IMR-90 (cell line): ENCODE measurements around the gene MAPKAP1. TPM values are rescaled to one million over a fixed set of nuclear protein-coding genes. Genes with fewer than 3 reads are reported as not detected.

Experiments
- ATAC-seq: fragments of 200-7000 bp; cut with Tn5 transposase; 2 replicates; pipeline ENCODE4 v1.9.1; 2020; ENCODE audit warnings: low read depth, mild to moderate bottlenecking, moderate library complexity
- BruUV-seq: library from RNA; stranded (reverse); fragments of 400-500 nt; replicated peaks from 2 replicates; lab custom pipeline; 2021; lab: Mats Ljungman, UMichigan
- CTCF ChIA-PET: fragments of 300-600 bp; formaldehyde crosslinking; extraction: SDS; loops from one replicate; lab custom pipeline; 2021; ENCODE audit warnings: antibody characterized with exemption; lab: Yijun Ruan, JAX
- POLR2A ChIA-PET: fragments of 300-600 bp; sonication (Branson Sonifier 250); formaldehyde crosslinking; loops from one replicate; lab custom pipeline; 2022; ENCODE audit warnings: antibody characterized with exemption; ENCODE audit not compliant: unreplicated experiment; lab: Charles Lee
- DNase-seq: peaks from one replicate; pipeline ENCODE4 v3.0.0; 2013
- H2AFZ ChIP-seq: replicated peaks from 2 replicates; pipeline ENCODE3; 2013; ENCODE audit warnings: low read length, mild to moderate bottlenecking; ENCODE audit not compliant: poor library complexity
- H2AK5ac ChIP-seq: 2 replicates; pipeline ENCODE4 v1.6.1; 2013; ENCODE audit warnings: low read depth, low read length, inconsistent platforms
- H2AK9ac ChIP-seq: replicated peaks from 2 replicates; pipeline ENCODE3; 2013; ENCODE audit warnings: mild to moderate bottlenecking, low read depth, low read length, moderate library complexity; ENCODE audit not compliant: poor library complexity
- H2BK120ac ChIP-seq: 2 replicates; pipeline ENCODE4 v1.6.1; 2013; ENCODE audit warnings: low read depth, low read length, inconsistent platforms
- H2BK15ac ChIP-seq: 3 replicates; pipeline ENCODE4 v1.6.1; 2013; ENCODE audit warnings: low read depth, low read length, inconsistent platforms
- H2BK20ac ChIP-seq: 2 replicates; pipeline ENCODE4 v1.6.1; 2013; ENCODE audit warnings: low read depth, mild to moderate bottlenecking, inconsistent platforms, low read length, moderate library complexity
- H2BK5ac ChIP-seq: 2 replicates; pipeline ENCODE4 v1.6.1; 2013; ENCODE audit warnings: mild to moderate bottlenecking, low read depth, low read length, inconsistent platforms; ENCODE audit not compliant: poor library complexity, severe bottlenecking
- H3K14ac ChIP-seq: replicated peaks from 2 replicates; pipeline ENCODE4 v1.6.1; 2013; ENCODE audit warnings: low read depth, low read length, inconsistent platforms
- H3K18ac ChIP-seq: 2 replicates; pipeline ENCODE4 v1.6.1; 2013; ENCODE audit warnings: low read depth, low read length, control low read depth
- H3K23ac ChIP-seq: 2 replicates; pipeline ENCODE4 v1.6.1; 2013; ENCODE audit warnings: low read depth, low read length, inconsistent platforms
- H3K27ac ChIP-seq: 2 replicates; pipeline ENCODE4 v1.5.1; 2013; ENCODE audit warnings: mild to moderate bottlenecking, control low read depth, low read length; ENCODE audit not compliant: insufficient read depth
- H3K27me3 ChIP-seq: 2 replicates; pipeline ENCODE4 v1.6.1; 2013; ENCODE audit warnings: low read length; ENCODE audit not compliant: control insufficient read depth, insufficient read depth
- H3K36me3 ChIP-seq: 2 replicates; pipeline ENCODE4 v1.6.1; 2013; ENCODE audit warnings: low read length, mixed read lengths; ENCODE audit not compliant: control insufficient read depth, insufficient read depth
- H3K4ac ChIP-seq: 2 replicates; pipeline ENCODE4 v1.6.1; 2013; ENCODE audit warnings: low read depth, low read length, inconsistent platforms
- H3K4me1 ChIP-seq: 2 replicates; pipeline ENCODE4 v1.6.1; 2013; ENCODE audit warnings: low read length, mixed read lengths; ENCODE audit not compliant: control insufficient read depth, insufficient read depth
- H3K4me2 ChIP-seq: 2 replicates; pipeline ENCODE4 v1.6.1; 2013; ENCODE audit warnings: low read depth, mild to moderate bottlenecking, control low read depth, low read length, moderate library complexity
- H3K4me3 ChIP-seq: 2 replicates; pipeline ENCODE4 v1.5.1; 2013; ENCODE audit warnings: low read depth, mild to moderate bottlenecking, control low read depth, low read length, moderate library complexity; ENCODE audit not compliant: insufficient read depth
- H3K56ac ChIP-seq: 2 replicates; pipeline ENCODE4 v1.6.1; 2013; ENCODE audit warnings: low read length, inconsistent platforms; ENCODE audit not compliant: insufficient read depth; ENCODE audit errors: extremely low read depth
- H3K79me1 ChIP-seq, 2 experiments: 2 replicates each; pipeline ENCODE4 v1.6.1; 2013; ENCODE audit warnings: low read length in 2 of 2, inconsistent platforms in 1 of 2, low read depth in 1 of 2
- H3K9ac ChIP-seq: 2 replicates; pipeline ENCODE4 v1.6.1; 2013; ENCODE audit warnings: low read depth, low read length, control low read depth
- H3K9me1 ChIP-seq: 2 replicates; pipeline ENCODE4 v1.6.1; 2013; ENCODE audit warnings: low read length, inconsistent platforms; ENCODE audit not compliant: insufficient read depth
- H3K9me3 ChIP-seq: 2 replicates; pipeline ENCODE4 v1.6.1; 2013; ENCODE audit warnings: low read length; ENCODE audit not compliant: control insufficient read depth, insufficient read depth
- H4K20me1 ChIP-seq: 2 replicates; pipeline ENCODE4 v1.6.1; 2013; ENCODE audit warnings: low read length, inconsistent platforms; ENCODE audit not compliant: insufficient read depth
- H4K5ac ChIP-seq: 2 replicates; pipeline ENCODE4 v1.6.1; 2013; ENCODE audit warnings: mild to moderate bottlenecking, low read depth, low read length, control low read depth
- H4K8ac ChIP-seq, 2 experiments: 2 replicates each; pipeline ENCODE4 v1.6.1; 2013; ENCODE audit warnings: low read depth in 2 of 2, low read length in 2 of 2, control low read depth in 1 of 2, inconsistent platforms in 1 of 2
- H4K91ac ChIP-seq: 2 replicates; pipeline ENCODE4 v1.6.1; 2013; ENCODE audit warnings: low read depth, low read length, inconsistent platforms; ENCODE audit not compliant: insufficient read depth
- BHLHE40 ChIP-seq: fragments of 150-350 bp; IDR thresholded peaks from 2 replicates; pipeline ENCODE4 v1.6.1; 2016; ENCODE audit warnings: mild to moderate bottlenecking, low read depth, low read length
- CHD1 ChIP-seq: IDR thresholded peaks from 2 replicates; pipeline ENCODE4 v1.6.1; 2012; ENCODE audit warnings: low read depth, low read length, improper control_type of control experiment
- MXI1 ChIP-seq: IDR thresholded peaks from 2 replicates; pipeline ENCODE4 v1.6.1; 2012; ENCODE audit warnings: low read depth, mild to moderate bottlenecking, low read length, moderate library complexity, borderline replicate concordance
- RAD21 ChIP-seq: IDR thresholded peaks from 2 replicates; pipeline ENCODE4 v1.6.1; 2012; ENCODE audit warnings: low read length, improper control_type of control experiment
- RCOR1 ChIP-seq: IDR thresholded peaks from 2 replicates; pipeline ENCODE4 v1.6.1; 2012; ENCODE audit warnings: mild to moderate bottlenecking, low read length, improper control_type of control experiment; ENCODE audit not compliant: insufficient replicate concordance
- WGBS, 2 experiments: methylation state at CpG; one replicate each; pipeline versions ENCODE4 v1.1.5 to v1.1.7; 2013; ENCODE audit warnings: missing lambda C conversion rate in 2 of 2; ENCODE audit not compliant: insufficient read length in 1 of 2; ENCODE audit errors: extremely low coverage in 2 of 2; 5-methylcytosine and 5-hydroxymethylcytosine counted together
- dilution Hi-C: fragments of 300-500 bp; cut with HindIII; formaldehyde crosslinking; loops from one replicate; pipeline ENCODE4 v1.14.3; 2018; ENCODE audit warnings: low sequenced_read_pairs; ENCODE audit not compliant: unreplicated experiment
- in situ Hi-C: fragments of 300-500 bp; cut with MboI; formaldehyde crosslinking; loops from 3 replicates; pipeline ENCODE4 v1.14.3; 2019; ENCODE audit warnings: low sequenced_read_pairs, inconsistent platforms, mixed read lengths
- intact Hi-C: fragments of 100-400 bp; cut with micrococcal nuclease; formaldehyde crosslinking; loops from 2 replicates; pipeline ENCODE4 v1.10.0; 2022
- polyA plus RNA-seq, 3 experiments: library from polyadenylated mRNA; depleted of rRNA; stranded (reverse); fragments of >200 nt; gene quantifications; 2 replicates each; pipeline ENCODE4 v1.2.3, GENCODE V29; 2012; ENCODE audit warnings: low replicate concordance in 1 of 3
- total RNA-seq: library from RNA; depleted of rRNA; stranded (reverse); fragments of >200 nt; gene quantifications from 2 replicates; pipeline ENCODE4 v1.2.3, GENCODE V29; 2012

Gene MAPKAP1
- total and polyA plus RNA-seq, 2 of the 4 experiments (the other 2 are of a cell fraction): 87.2 to 158 TPM

GRCh38 chr9:125747765-125748445, 40.9 kb upstream of the MAPKAP1 start:
- Histone ChIP-seq H2AFZ (peak overlapping the region; percentile 92), H3K4ac (peak overlapping the region; percentile 63), H4K5ac (no peak overlapping the region), H2BK15ac (peak overlapping the region; percentile 35; the same call in 1 of the 3 replicates), H2BK5ac (peak overlapping the region; percentile 40), H4K91ac (peak overlapping the region; percentile 78), H3K9me3 (no peaks in the 10 kb centered on the region), H2BK120ac (peak overlapping the region; percentile 67), H2BK20ac (peak overlapping the region; percentile 35; the same call in 1 of the 2 replicates), H3K4me3 (peak overlapping the region; percentile 99), H3K23ac (peak overlapping the region; percentile 84), H3K18ac (no peak overlapping the region), H3K36me3 (no peaks in the 10 kb centered on the region), H4K20me1 (peaks cover 11% of the 10 kb centered on the region; the same call in 1 of the 2 replicates), H3K79me1 (peaks cover 7 to 38% of the 10 kb centered on the region in 2 experiments; a peak in 2 of 4 replicates), H4K8ac (peak overlapping the region; percentile 40 to 69; a peak in 3 of 4 replicates), H2AK5ac (no peak overlapping the region), H3K9me1 (peaks cover 4% of the 10 kb centered on the region), H3K4me1 (peaks cover 6% of the 10 kb centered on the region), H3K27ac (peak overlapping the region; percentile 22; the same call in 1 of the 2 replicates), H3K4me2 (peak overlapping the region; percentile 94), H3K14ac (peak overlapping the region; percentile 93), H3K27me3 (no peaks in the 10 kb centered on the region), H2AK9ac (peak overlapping the region; percentile 96), H3K56ac (peak overlapping the region; percentile 68; the same call in 1 of the 2 replicates), H3K9ac (peak overlapping the region; percentile 64)
- in situ Hi-C loops: no loop called here
- dilution Hi-C loops: no loop called here
- 0% methylated on average over 51 of the region's 88 CpGs; no CpG with 5 or more reads in 1 of the 2 experiments for WGBS, 2 experiments
- ChIA-PET CTCF (interaction anchor here (0.6 kb wide), 1 partner anchor 96 kb away, joined by 3 read pairs; no protein-coding TSS in a partner anchor), POLR2A (no interaction called here)
- 0 out of 2 replicates have a peak, but pooled peaks have one; percentile 28 for TF ChIP-seq MXI1
- no peak for TF ChIP-seq CHD1
- TF ChIP-seq BHLHE40: no peak
- TF ChIP-seq RAD21: 0 out of 2 replicates have a peak, but pooled peaks have one; percentile 4
- TF ChIP-seq RCOR1: no peak
- BruUV-seq: no TSS peak
- no peak for DNase-seq
- ATAC-seq: no peak
- intact Hi-C loops: loop anchor here (2.0 to 10.0 kb wide), 6 partner anchors 139 to 747 kb away; no protein-coding TSS in a partner anchor
